T-cell (primary cell): Measurements from ENCODE around the gene MCRIP2. TPM values are rescaled to one million over a fixed set of nuclear protein-coding genes. Genes with fewer than 3 reads are reported as not detected.

ENCODE experiments used
- ATAC-seq, 4 experiments: fragments of 200-7000 bp in 3 of 4; fragments of 150-1000 bp in 1 of 4; cut with Tn5 transposase; replicated peaks in 1 of 4; 1 replicate in 3 of 4; 2 replicates in 1 of 4; pipeline ENCODE4 v1.10.0; 2021; ENCODE audit warnings: moderate library complexity in 3 of 4, mild to moderate bottlenecking in 2 of 4, moderate number of reproducible peaks in 1 of 4
- CTCF ChIA-PET, 2 donors: fragments of 300-600 bp; sonication (Branson Sonifier 250); formaldehyde crosslinking; loops; one replicate each; lab custom pipeline; 2022; ENCODE audit warnings: antibody characterized with exemption in 2 of 2; lab: Charles Lee
- POLR2A ChIA-PET, 2 donors: fragments of 300-600 bp; sonication (Branson Sonifier 250); formaldehyde crosslinking; loops; one replicate each; lab custom pipeline; 2022; ENCODE audit warnings: antibody characterized with exemption in 2 of 2; lab: Charles Lee
- DNase-seq, 35 experiments: peaks; one replicate each; pipeline versions ENCODE4 v3.0.0 to v3.0.0-alpha.2; 2013 to 2023
- H3K27ac ChIP-seq: one replicate; pipeline ENCODE4 v1.5.1; 2013; ENCODE audit warnings: low read length
- H3K27me3 ChIP-seq, 2 experiments: replicated peaks in 1 of 2; 1 replicate in 1 of 2; 2 replicates in 1 of 2; pipeline versions ENCODE4 v1.6.1 to v1.7.0; 2013; ENCODE audit warnings: low read length in 1 of 2, mixed read lengths in 1 of 2; ENCODE audit not compliant: control insufficient read depth in 2 of 2, insufficient read depth in 2 of 2; ENCODE audit errors: extremely low read depth in 1 of 2
- H3K36me3 ChIP-seq, 2 donors: 1 replicate in 1 of 2; 2 replicates in 1 of 2; pipeline versions ENCODE4 v1.6.1 to v1.7.0; 2013; ENCODE audit warnings: low read length in 1 of 2; ENCODE audit not compliant: control insufficient read depth in 2 of 2, insufficient read depth in 1 of 2; ENCODE audit errors: extremely low read depth in 1 of 2
- H3K4me1 ChIP-seq, 2 experiments: 1 replicate in 1 of 2; 2 replicates in 1 of 2; pipeline versions ENCODE4 v1.6.1 to v1.7.0; 2013; ENCODE audit warnings: low read length in 2 of 2, mixed read lengths in 1 of 2; ENCODE audit not compliant: insufficient read depth in 2 of 2, control insufficient read depth in 1 of 2; ENCODE audit errors: extremely low read depth in 1 of 2
- H3K4me3 ChIP-seq, 2 donors: 1 replicate in 1 of 2; 2 replicates in 1 of 2; pipeline versions ENCODE4 v1.5.1 to v1.7.0; 2013; ENCODE audit warnings: mild to moderate bottlenecking in 2 of 2, low read length in 1 of 2, moderate library complexity in 1 of 2; ENCODE audit not compliant: control insufficient read depth in 1 of 2; ENCODE audit errors: extremely low read depth in 1 of 2
- H3K9me3 ChIP-seq: 2 replicates; pipeline ENCODE4 v1.7.0; 2013
- H3K27ac Mint-ChIP-seq, 2 donors: one replicate each; pipeline ENCODE4 v1.8.0; 2020 to 2021; ENCODE audit warnings: mild to moderate bottlenecking in 2 of 2, mixed read lengths in 2 of 2
- H3K27me3 Mint-ChIP-seq, 2 donors: one replicate each; pipeline ENCODE4 v1.8.0; 2021 to 2022; ENCODE audit warnings: mixed read lengths in 2 of 2
- H3K36me3 Mint-ChIP-seq: one replicate; pipeline ENCODE4 v1.8.0; 2021; ENCODE audit warnings: mixed read lengths
- H3K4me1 Mint-ChIP-seq, 3 donors: one replicate each; pipeline ENCODE4 v1.8.0; 2020 to 2022; ENCODE audit warnings: mixed read lengths in 3 of 3, mild to moderate bottlenecking in 1 of 3
- H3K4me3 Mint-ChIP-seq, 3 donors: one replicate each; pipeline ENCODE4 v1.8.0; 2020 to 2022; ENCODE audit warnings: mild to moderate bottlenecking in 3 of 3, mixed read lengths in 3 of 3, moderate library complexity in 3 of 3
- H3K9me3 Mint-ChIP-seq, 3 donors: one replicate each; pipeline ENCODE4 v1.8.0; 2020 to 2022; ENCODE audit warnings: mixed read lengths in 3 of 3
- WGBS: methylation state at CpG from one replicate; pipeline ENCODE4 v1.1.5; 2013; ENCODE audit warnings: missing lambda C conversion rate; ENCODE audit not compliant: insufficient coverage; 5-methylcytosine and 5-hydroxymethylcytosine counted together
- total RNA-seq, 35 experiments: library from RNA in 6 of 35; stranded (reverse) in 6 of 35; fragments of 120-200 nt in 1 of 35; gene quantifications; one replicate each; pipeline versions ENCODE4 v1.2.1 to v1.2.4 and lab custom pipeline; 2013 to 2026

Gene MCRIP2
- total RNA-seq, 5 donors from 2014 or later (not counting 1 experiment from before 2014, with no cell fraction given): 19.1 to 43.0 (median 40.0) TPM

DNA sequence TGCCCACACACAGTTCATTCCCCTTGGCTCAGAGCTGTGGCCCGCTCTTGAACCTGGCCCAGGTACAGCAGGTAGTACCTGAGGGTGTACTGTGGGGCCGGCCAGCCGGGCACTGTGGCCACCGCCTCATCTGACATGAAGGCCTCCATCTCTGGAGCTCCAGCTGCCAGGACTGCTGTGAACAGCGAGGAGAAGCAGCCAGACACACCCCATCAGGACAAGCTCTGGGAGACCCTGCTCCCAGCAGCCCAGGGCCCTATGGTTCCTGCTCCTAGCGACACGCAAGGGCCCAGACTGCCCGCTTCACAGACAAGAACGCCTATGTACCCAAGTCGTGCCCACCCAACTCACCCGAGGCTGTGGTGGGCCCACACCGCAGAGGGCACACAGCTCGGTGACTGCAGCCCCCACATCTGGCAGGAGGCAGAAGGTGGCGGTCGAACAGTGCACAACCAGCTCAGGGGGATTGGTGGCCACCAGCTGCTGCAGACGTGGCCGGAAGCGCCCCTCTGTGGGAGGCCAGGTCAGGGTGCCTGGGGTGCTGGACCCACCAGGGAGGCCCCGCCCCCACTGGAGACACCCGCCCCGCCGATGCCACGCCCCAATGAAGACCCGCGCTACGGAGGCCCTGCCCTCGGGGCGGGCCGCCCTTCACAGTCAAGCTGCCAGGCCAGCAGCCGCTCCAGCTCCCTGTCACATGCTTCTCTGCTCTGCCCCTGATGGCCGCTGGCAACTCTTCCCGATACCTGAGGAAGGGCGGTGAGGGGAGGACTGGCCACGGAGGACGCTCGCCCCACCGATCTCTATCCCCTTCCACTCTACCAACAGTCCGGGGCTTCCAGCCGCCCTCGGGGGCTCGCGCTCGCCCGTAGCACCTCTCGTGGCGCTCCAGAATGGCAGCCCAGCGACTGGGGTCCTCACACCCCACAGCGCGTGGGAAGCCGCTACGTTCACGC, 37.5 kb downstream of the MCRIP2 start:
- Mint-ChIP-seq H3K4me1 (peaks cover 12 to 44% (median 43%) of the 10 kb centered on the region in 3 donors), H3K9me3 (no peaks in the 10 kb centered on the region), H3K27me3 (peaks cover 0 to 6% of the 10 kb centered on the region in 2 donors), H3K4me3 (peak overlapping the region; percentile 72 to 79 (median 77)), H3K36me3 (peaks cover 4% of the 10 kb centered on the region), H3K27ac (peak overlapping the region; percentile 74)
- Histone ChIP-seq H3K4me1 (peaks cover 0 to 73% of the 10 kb centered on the region in 2 experiments), H3K36me3 (peaks cover 5 to 20% of the 10 kb centered on the region in 2 donors), H3K27me3 (peaks cover 0 to 25% of the 10 kb centered on the region in 2 experiments), H3K4me3 (peak overlapping the region; percentile 49 to 53), H3K9me3 (no peaks in the 10 kb centered on the region), H3K27ac (peak overlapping the region; percentile 41)
- DNase-seq (peak in 20 of 35 experiments; percentile 24 to 51 (median 35)), ATAC-seq (peak in 3 of 4 experiments; percentile 3 to 14 (median 4))
- 28% methylated on average over 46 of the region's 52 CpGs for WGBS
- ChIA-PET CTCF (interaction anchor here in 1 of 2 donors (0.6 kb wide), 1 partner anchor 96 kb away, joined by 4 read pairs; no protein-coding TSS in a partner anchor), POLR2A (interaction anchor here (0.5 to 0.6 kb wide), 2 partner anchors 10 to 294 kb away, joined by 4 to 5 read pairs; no protein-coding TSS in a partner anchor)

DNA sequence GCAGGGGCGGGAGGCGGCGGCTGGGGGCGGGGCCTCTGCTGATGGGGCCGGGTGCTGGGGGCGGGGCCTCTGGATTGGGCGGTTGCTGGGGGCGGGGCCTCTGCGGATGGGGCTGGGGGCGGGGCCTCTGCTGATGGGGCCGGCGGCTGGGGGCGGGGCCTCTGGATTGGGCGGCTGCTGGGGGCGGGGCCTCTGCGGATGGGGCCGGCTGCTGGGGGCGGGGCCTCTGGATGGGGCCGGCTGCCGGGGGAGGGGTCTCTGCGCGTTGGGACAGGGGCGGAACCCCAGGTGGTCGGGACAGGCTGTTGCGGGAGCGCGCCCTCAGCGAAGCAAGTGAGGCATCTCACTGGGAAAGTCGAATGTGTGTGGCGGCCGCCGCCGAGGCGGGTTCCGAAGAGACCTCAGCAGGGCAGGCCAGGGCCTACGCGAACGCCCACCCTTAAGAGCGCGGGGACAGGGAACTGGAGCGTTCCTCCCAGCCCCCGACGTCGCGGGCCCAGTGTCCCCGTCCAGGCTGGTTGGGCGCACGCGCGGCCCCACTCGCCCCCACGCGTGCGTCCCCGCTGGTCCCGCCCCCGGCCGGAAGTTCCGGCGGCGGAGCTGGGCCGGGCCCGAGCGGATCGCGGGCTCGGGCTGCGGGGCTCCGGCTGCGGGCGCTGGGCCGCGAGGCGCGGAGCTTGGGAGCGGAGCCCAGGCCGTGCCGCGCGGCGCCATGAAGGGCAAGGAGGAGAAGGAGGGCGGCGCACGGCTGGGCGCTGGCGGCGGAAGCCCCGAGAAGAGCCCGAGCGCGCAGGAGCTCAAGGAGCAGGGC, 38.4 kb downstream of the MCRIP2 start, which contains the start of gene STUB1:
TSS of gene STUB1 (plus strand) at position 597 of the 811 bp plus-strand sequence. CDS start at position 713, 116 bp downstream.
- Histone ChIP-seq H3K36me3 (peaks cover 5 to 20% of the 10 kb centered on the region in 2 donors), H3K9me3 (no peaks in the 10 kb centered on the region), H3K27me3 (peaks cover 0 to 19% of the 10 kb centered on the region in 2 experiments), H3K4me1 (peaks cover 2 to 75% of the 10 kb centered on the region in 2 experiments), H3K27ac (peak within 1 kb of the TSS; percentile 69), H3K4me3 (peak within 1 kb of the TSS; percentile 58 to 80)
- ChIA-PET CTCF (interaction anchor here in 1 of 2 donors (0.6 kb wide), 1 partner anchor 700 kb away, joined by 5 read pairs; no protein-coding TSS in a partner anchor), POLR2A (interaction anchor here in 1 of 2 donors (0.5 kb wide), 1 partner anchor 11 kb away, joined by 5 read pairs; no protein-coding TSS in a partner anchor)
- H3K4me3 Mint-ChIP-seq: peak within 1 kb of the TSS; percentile 77 to 82 (median 81)
- no peaks in the 10 kb centered on the region for H3K9me3 Mint-ChIP-seq
- peaks cover 12 to 45% (median 42%) of the 10 kb centered on the region in 3 donors for H3K4me1 Mint-ChIP-seq
- WGBS: 0% methylated on average over 78 of the region's 91 CpGs
- peak within 1 kb of the TSS; percentile 79 to 90 for H3K27ac Mint-ChIP-seq
- DNase-seq: peak; percentile 55 to 93 (median 76)
- ATAC-seq: peak; percentile 57 to 69 (median 60)
- H3K36me3 Mint-ChIP-seq: peaks cover 4% of the 10 kb centered on the region
- peaks cover 0 to 4% of the 10 kb centered on the region in 2 donors for H3K27me3 Mint-ChIP-seq

GRCh38 chr16:680625-680945, 39.0 kb downstream of the MCRIP2 start:
- DNase-seq: no peak
- Histone ChIP-seq H3K4me1 (peaks cover 2 to 76% of the 10 kb centered on the region in 2 experiments), H3K27ac (peak overlapping the region; percentile 35), H3K27me3 (peaks cover 0 to 15% of the 10 kb centered on the region in 2 experiments), H3K36me3 (peaks cover 5 to 20% of the 10 kb centered on the region in 2 donors), H3K4me3 (peak overlapping the region; percentile 58 to 80), H3K9me3 (no peaks in the 10 kb centered on the region)
- ATAC-seq: no peak
- H3K4me1 Mint-ChIP-seq: peaks cover 12 to 42% (median 40%) of the 10 kb centered on the region in 3 donors
- no peaks in the 10 kb centered on the region for H3K9me3 Mint-ChIP-seq
- H3K27ac Mint-ChIP-seq: peak overlapping the region; percentile 16 to 39
- ChIA-PET POLR2A (interaction anchor here in 1 of 2 donors (0.6 kb wide), 1 partner anchor 17 kb away, joined by 3 read pairs; no protein-coding TSS in a partner anchor), CTCF (interaction anchor here in 1 of 2 donors (0.6 kb wide), 1 partner anchor 700 kb away, joined by 5 read pairs; no protein-coding TSS in a partner anchor)
- WGBS: under 1% methylated on average over 37 of the region's 38 CpGs
- H3K4me3 Mint-ChIP-seq: peak overlapping the region; percentile 68 to 77 (median 71)
- peaks cover 4% of the 10 kb centered on the region for H3K36me3 Mint-ChIP-seq
- H3K27me3 Mint-ChIP-seq: no peaks in the 10 kb centered on the region

DNA sequence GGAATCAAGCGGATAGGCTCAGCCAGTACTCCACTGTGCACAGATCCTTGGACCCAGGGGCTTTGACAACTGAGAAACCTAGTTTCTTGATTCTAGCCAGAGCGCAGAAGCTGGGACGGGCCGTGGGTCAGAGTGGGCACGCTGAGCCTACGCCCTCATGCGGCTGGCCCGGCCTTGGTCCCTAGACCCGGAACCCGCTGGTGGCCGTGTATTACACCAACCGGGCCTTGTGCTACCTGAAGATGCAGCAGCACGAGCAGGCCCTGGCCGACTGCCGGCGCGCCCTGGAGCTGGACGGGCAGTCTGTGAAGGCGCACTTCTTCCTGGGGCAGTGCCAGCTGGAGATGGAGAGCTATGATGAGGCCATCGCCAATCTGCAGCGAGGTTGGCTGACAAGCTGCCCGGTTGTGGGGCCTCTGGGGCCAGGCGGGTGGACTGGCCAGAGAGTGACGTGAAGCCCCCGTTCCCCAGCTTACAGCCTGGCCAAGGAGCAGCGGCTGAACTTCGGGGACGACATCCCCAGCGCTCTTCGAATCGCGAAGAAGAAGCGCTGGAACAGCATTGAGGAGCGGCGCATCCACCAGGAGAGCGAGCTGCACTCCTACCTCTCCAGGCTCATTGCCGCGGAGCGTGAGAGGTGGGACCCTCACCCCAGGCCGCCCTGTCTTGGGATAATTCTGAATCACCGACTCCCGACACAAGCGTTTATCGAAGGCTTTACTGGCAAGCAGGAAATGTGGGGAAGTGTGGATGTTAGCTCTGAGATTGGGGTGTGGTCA, 39.5 kb downstream of the MCRIP2 start:
- CTCF ChIA-PET: interaction anchor here in 1 of 2 donors (0.6 kb wide), 1 partner anchor 699 kb away, joined by 5 read pairs; no protein-coding TSS in a partner anchor

GRCh38 chr16:681746-682427, 40.3 kb downstream of the MCRIP2 start:
- Histone ChIP-seq H3K4me3 (no peak overlapping the region), H3K27ac (no peak overlapping the region), H3K27me3 (peaks cover 0 to 6% of the 10 kb centered on the region in 2 experiments), H3K9me3 (no peaks in the 10 kb centered on the region), H3K36me3 (peaks cover 5 to 26% of the 10 kb centered on the region in 2 donors), H3K4me1 (peaks cover 2 to 73% of the 10 kb centered on the region in 2 experiments)
- ATAC-seq (no peak), DNase-seq (no peak)
- Mint-ChIP-seq H3K9me3 (no peaks in the 10 kb centered on the region), H3K36me3 (peaks cover 4% of the 10 kb centered on the region), H3K4me3 (peak overlapping the region; percentile 68 to 77 (median 71)), H3K4me1 (peaks cover 17 to 45% (median 38%) of the 10 kb centered on the region in 3 donors), H3K27ac (peak overlapping the region; percentile 57 to 69), H3K27me3 (no peaks in the 10 kb centered on the region)
- WGBS: 81% methylated on average over 20 of the region's 28 CpGs
- ChIA-PET POLR2A (no interaction called here), CTCF (no interaction called here)

More for the DNA sequence above, 39.5 kb downstream of the MCRIP2 start:
- H3K4me1 ChIP-seq: peaks cover 2 to 76% of the 10 kb centered on the region in 2 experiments
- Mint-ChIP-seq H3K9me3 (no peaks in the 10 kb centered on the region), H3K4me1 (peaks cover 15 to 47% (median 41%) of the 10 kb centered on the region in 3 donors), H3K27me3 (no peaks in the 10 kb centered on the region), H3K4me3 (peak overlapping the region; percentile 68 to 77 (median 71)), H3K36me3 (peaks cover 4% of the 10 kb centered on the region), H3K27ac (peak overlapping the region; percentile 57 to 69)
- H3K27me3 ChIP-seq: peaks cover 0 to 14% of the 10 kb centered on the region in 2 experiments
- no peaks in the 10 kb centered on the region for H3K9me3 ChIP-seq
- peak in 1 of 35 experiments; percentile 34 for DNase-seq
- peak overlapping the region; percentile 35 for H3K27ac ChIP-seq
- ATAC-seq: no peak
- WGBS: 44% methylated on average over 34 of the region's 44 CpGs
- POLR2A ChIA-PET: interaction anchor here in 1 of 2 donors (0.6 kb wide), 1 partner anchor 18 kb away, joined by 3 read pairs; no protein-coding TSS in a partner anchor
- peaks cover 5 to 20% of the 10 kb centered on the region in 2 donors for H3K36me3 ChIP-seq
- H3K4me3 ChIP-seq: peak overlapping the region; percentile 58 to 80
